Right atrium auricular region (tissue), 2 donors: ENCODE results near the gene CRACDL. TPM values are rescaled to one million over a fixed set of nuclear protein-coding genes. Genes with fewer than 3 reads are reported as not detected.

Experiments used
- DNase-seq: peaks from one replicate; pipeline ENCODE4 v3.0.0-alpha.2; 2019; ENCODE audit warnings: low spot score
- H3K27ac ChIP-seq, 2 donors: fragments of 200-600 bp; sonication (generic); 1 replicate in 1 of 2; 2 replicates in 1 of 2; pipeline ENCODE4 v1.5.1; 2016 to 2019
- H3K27me3 ChIP-seq, 2 donors: fragments of 200-600 bp; sonication (generic); one replicate each; pipeline versions ENCODE4 v1.5.1 to v1.6.0; 2017 to 2019
- H3K36me3 ChIP-seq: fragments of 200-600 bp; sonication (generic); one replicate; pipeline ENCODE4 v1.5.1; 2016
- H3K4me1 ChIP-seq, 2 donors: fragments of 200-600 bp; sonication (generic); one replicate each; pipeline versions ENCODE4 v1.5.1 to v1.6.0; 2017 to 2019
- H3K4me3 ChIP-seq, 2 donors: fragments of 200-600 bp; sonication (generic); 1 replicate in 1 of 2; 2 replicates in 1 of 2; pipeline ENCODE4 v1.5.1; 2017 to 2019; ENCODE audit warnings: mild to moderate bottlenecking in 1 of 2, moderate library complexity in 1 of 2
- H3K9me3 ChIP-seq, 2 donors: fragments of 200-600 bp; sonication (generic); one replicate each; pipeline ENCODE4 v1.5.1; 2019
- total RNA-seq, 2 donors: library from RNA; depleted of rRNA; stranded (reverse); fragments of >200 nt; gene quantifications; one replicate each; pipeline ENCODE4 v1.1.0, GENCODE V29; 2016
- TF ChIP-seq, protein P1 (sequence below), 2 donors: fragments of 200-600 bp; sonication (generic); IDR thresholded peaks; one replicate each; pipeline ENCODE4 v1.5.1; 2019; ENCODE audit warnings: antibody characterized with exemption in 2 of 2

CRACDL gene
- total RNA-seq, 2 donors from 2014 or later: 5.3 to 7.4 TPM

DNA sequence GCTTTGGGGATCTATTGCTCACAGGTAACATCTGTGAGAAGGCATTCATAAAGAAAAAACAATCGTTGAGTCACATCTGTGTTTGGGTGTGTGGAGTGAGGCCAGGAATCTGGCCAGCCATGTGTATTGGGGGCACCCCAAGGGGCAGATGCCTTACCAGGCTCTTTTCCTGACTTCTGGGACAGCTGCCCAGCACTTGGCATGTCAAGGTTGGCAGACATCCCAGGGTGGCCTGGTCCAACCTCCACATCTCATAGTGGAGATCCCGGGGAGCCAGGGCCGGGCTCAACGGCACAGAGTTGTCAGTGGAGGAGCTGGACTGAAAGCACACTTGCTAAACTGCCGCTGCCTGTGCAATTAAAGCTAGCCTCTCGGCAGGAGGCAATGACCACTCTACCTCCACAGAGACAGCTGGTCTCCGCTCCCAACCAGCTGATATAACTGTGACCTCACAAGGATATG lies 129.8 kb downstream of the CRACDL start:
- Histone ChIP-seq H3K4me3 (no peak overlapping the region), H3K27me3 (no peaks in the 10 kb centered on the region), H3K36me3 (no peaks in the 10 kb centered on the region), H3K4me1 (peaks cover 0 to 37% of the 10 kb centered on the region in 2 donors), H3K27ac (peak overlapping the region; percentile 65 to 77), H3K9me3 (no peaks in the 10 kb centered on the region)
- TF ChIP-seq, protein P1, sequence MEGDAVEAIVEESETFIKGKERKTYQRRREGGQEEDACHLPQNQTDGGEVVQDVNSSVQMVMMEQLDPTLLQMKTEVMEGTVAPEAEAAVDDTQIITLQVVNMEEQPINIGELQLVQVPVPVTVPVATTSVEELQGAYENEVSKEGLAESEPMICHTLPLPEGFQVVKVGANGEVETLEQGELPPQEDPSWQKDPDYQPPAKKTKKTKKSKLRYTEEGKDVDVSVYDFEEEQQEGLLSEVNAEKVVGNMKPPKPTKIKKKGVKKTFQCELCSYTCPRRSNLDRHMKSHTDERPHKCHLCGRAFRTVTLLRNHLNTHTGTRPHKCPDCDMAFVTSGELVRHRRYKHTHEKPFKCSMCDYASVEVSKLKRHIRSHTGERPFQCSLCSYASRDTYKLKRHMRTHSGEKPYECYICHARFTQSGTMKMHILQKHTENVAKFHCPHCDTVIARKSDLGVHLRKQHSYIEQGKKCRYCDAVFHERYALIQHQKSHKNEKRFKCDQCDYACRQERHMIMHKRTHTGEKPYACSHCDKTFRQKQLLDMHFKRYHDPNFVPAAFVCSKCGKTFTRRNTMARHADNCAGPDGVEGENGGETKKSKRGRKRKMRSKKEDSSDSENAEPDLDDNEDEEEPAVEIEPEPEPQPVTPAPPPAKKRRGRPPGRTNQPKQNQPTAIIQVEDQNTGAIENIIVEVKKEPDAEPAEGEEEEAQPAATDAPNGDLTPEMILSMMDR (IDR thresholded peaks at IDR 0.05): no peak
- no peak for DNase-seq

DNA sequence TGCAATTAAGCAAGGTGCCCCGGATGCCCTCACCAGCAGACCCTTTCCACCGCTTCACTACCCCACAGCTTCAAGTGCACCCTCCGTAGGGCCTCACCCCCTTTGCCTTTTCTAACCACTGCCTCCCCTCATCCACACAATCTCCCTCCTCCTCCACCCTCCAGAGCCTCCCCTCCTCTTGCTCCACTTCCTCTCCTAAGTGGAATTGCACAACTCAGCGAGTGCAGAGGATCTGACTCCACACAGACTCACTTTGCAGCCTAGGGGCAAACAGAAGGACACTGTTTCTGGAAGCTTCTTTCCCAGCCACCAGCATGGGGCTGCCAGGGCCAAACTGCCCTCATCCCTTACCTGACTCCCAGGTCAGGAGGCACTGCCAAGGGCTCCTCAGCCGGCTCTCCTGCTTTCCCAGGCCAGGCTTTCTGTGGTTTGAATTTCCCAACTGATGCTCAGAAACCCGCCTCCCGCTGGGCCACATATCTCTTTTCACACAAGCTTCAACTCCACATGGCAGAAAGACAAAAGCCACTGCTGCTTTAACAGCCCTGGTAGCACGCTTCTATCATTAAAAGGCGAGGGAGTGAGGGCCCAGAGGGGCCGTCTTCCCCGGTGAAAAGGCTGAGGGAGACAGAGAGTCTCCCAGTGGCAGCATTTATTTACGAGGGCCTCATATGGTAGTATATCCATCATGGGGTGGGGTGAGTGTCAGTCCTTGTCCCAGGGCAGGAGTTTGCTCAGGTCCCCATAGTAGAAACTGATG lies 130.4 kb downstream of the CRACDL start:
- Histone ChIP-seq H3K27ac (peak overlapping the region; percentile 65 to 77), H3K4me1 (peaks cover 0 to 44% of the 10 kb centered on the region in 2 donors), H3K4me3 (no peak overlapping the region), H3K27me3 (no peaks in the 10 kb centered on the region), H3K36me3 (no peaks in the 10 kb centered on the region), H3K9me3 (no peaks in the 10 kb centered on the region)
- TF ChIP-seq, protein P1 (IDR thresholded peaks at IDR 0.05): no peak
- no peak for DNase-seq

- TF ChIP-seq, protein P1 (IDR thresholded peaks at IDR 0.05): no peak
- Histone ChIP-seq H3K36me3 (no peaks in the 10 kb centered on the region), H3K9me3 (no peaks in the 10 kb centered on the region), H3K4me3 (no peak overlapping the region), H3K27ac (no peak overlapping the region), H3K4me1 (peaks cover 0 to 38% of the 10 kb centered on the region in 2 donors), H3K27me3 (no peaks in the 10 kb centered on the region)
- DNase-seq: no peak
These were observed 131.3 kb downstream of the CRACDL start for GRCh38 chr2:98804736-98805135.

DNA sequence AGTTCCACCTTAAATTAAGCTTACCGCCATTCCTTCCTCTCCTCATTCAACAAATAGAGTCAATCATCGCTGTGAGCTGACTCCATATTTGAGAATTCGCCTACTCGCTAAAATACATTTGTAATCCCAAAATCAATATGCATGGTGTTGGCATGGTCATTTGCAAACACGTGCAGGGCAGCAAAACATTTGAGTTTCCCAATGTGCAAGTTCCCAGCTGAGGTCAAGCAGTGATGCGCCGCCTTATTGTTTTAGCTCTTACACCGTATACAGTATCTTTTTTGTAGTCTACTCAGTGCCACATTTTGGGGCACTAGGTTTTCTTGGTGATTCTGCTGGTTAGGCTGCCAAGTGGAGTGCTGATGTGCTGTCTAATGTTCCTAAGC lies 131.8 kb downstream of the CRACDL start:
- no peak for DNase-seq
- H3K9me3 ChIP-seq: no peaks in the 10 kb centered on the region

DNA sequence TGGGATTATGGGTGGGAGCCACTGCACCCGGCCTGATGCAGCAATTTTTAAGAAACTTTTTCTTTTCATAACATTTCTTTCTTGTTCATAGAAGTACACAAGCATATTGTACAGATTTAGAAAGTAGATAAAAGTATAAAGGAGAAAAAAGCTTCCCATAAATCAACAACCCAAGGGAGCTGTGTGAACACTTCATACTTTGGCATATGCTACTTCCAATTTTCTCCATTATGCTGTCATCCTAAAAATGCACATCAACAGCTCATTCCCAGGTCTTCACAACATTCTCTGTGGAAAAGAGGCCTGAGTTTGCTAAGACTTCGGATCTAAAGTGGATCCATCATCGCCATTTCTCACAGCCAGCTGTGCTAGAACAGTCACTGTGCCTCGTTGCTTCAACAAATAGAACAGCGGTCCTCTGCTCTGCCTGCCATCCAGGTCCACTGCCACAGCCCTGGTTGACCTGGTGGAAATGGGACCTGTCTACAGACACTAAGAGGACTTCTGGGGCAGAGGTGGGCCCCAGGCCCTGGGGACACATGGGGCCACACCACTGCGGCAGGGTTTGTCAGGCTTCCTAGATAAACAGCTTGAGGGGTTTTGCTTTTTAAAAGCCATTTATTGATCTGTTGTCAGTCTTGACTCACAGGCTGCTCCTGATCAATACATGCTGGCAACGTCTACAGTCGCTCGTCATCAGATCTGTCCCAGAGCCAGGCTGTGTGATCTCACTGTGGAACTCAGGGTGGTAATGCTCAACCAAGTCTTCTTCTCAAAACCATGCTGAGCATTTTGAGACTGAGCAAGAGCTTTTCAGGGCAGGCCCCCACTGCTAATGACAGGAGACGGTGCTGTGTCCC lies 132.4 kb downstream of the CRACDL start:
- Histone ChIP-seq H3K27me3 (no peaks in the 10 kb centered on the region), H3K36me3 (no peaks in the 10 kb centered on the region), H3K4me3 (no peak overlapping the region), H3K4me1 (peaks cover 0 to 49% of the 10 kb centered on the region in 2 donors), H3K9me3 (no peaks in the 10 kb centered on the region), H3K27ac (no peak overlapping the region)
- no peak for DNase-seq
- TF ChIP-seq, protein P1 (IDR thresholded peaks at IDR 0.05): no peak

More for the DNA sequence above, 131.8 kb downstream of the CRACDL start:
- Histone ChIP-seq H3K4me3 (no peak overlapping the region), H3K27me3 (no peaks in the 10 kb centered on the region), H3K4me1 (peaks cover 0 to 42% of the 10 kb centered on the region in 2 donors), H3K36me3 (no peaks in the 10 kb centered on the region), H3K27ac (no peak overlapping the region)
- TF ChIP-seq, protein P1 (IDR thresholded peaks at IDR 0.05): no peak
